NCI-H226 (cell line): Measurements from ENCODE around the gene TYRP1.
A peak's percentile ranks its signal among the peaks of the same experiment; 100 is the strongest.

Experiments used
- DNase-seq: peaks from one replicate; pipeline ENCODE4 v3.0.0-alpha.2; 2015

Gene TYRP1

GRCh38 chr9:12737871-12738270 is 44.7 kb downstream of the TYRP1 start:
- DNase-seq: no peak

DNA sequence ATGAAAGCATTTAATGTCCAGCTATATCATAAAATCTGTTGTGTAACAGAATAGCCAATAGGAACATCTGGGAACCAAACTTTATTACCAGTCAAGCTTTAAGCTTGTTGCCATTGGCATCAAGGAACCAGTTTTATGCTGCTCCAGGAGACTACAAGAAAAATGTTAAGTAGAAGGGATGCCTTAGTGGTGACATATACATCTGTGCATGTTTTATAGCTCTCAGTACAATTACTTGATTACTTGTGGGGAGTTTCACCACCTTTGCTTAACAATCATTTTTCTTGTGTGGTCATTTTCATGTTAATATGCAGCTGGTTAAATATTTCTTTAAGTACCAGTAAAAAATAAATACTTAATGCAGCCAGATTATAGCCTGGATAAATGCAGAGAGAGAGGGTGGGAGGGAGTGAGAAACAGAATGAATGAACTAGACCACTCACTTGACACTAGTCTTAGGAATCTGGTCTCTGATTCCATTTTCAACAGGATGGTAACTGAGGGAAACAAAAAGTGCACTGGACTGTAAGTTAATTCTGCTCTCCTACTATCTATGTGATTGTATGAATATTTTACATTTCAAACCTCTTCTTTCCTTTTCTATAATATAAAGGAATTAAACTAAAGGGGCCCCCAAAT is 45.9 kb downstream of the TYRP1 start:
- DNase-seq: no peak

DNA sequence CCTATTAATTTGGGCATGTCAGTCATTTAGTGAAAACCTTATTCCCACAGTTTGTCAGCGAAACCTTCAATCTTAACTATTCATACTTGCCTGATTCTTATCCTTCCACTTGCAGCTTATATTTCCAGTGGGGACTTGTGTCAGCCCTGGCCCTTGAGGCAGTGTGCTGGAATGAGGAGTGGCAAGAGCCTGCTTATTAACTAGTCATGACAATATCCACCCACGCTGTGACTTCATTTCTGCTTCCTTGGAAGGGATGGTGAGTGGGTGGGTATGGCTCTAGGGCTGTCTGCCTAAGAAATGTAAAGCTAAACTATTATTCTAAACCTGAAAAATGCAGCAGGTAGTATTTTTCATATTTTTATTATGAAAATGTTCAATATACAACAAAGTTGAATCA is 47.7 kb downstream of the TYRP1 start:
- DNase-seq: no peak

- DNase-seq: peak; percentile 44
Measured at GRCh38 chr9:12748016-12748415, 54.8 kb downstream of the TYRP1 start.

DNA sequence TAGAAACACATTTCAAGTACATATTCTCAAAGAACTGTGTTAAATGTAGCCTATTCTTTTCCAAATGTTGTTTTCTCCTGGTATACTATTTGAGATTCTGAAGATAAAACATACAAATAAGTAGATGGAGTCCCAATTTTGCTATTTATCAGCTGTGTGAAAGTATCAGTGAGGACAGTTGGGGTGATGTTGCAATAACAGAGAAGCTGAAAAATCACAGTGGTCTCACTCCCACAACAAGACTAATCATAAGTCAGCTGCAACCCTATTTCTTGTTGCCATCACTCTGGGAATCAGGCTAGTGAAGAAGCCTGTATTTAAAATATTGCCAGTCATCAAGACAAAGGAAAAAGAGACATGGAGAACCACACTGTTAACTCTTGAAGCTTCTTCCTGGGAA is 55.8 kb downstream of the TYRP1 start:
- no peak for DNase-seq

GRCh38 chr9:12753931-12754330 is 60.7 kb downstream of the TYRP1 start:
- DNase-seq: no peak

GRCh38 chr9:12759761-12760160 is 66.6 kb downstream of the TYRP1 start:
- no peak for DNase-seq
